Skeletal muscle satellite cell (primary cell): ENCODE data around the gene MSH4.
"Not testable (repeated sequence)": the region's sequence is repeated elsewhere in the genome, so short reads cannot be mapped to it uniquely, and the experiment has no call there.

ENCODE experiments used
- H3K27me3 ChIP-seq: 2 replicates; pipeline ENCODE4 v1.7.0; 2013; ENCODE audit warnings: low read length; ENCODE audit not compliant: control insufficient read depth, insufficient read depth
- H3K36me3 ChIP-seq: 2 replicates; pipeline ENCODE4 v1.7.0; 2013; ENCODE audit warnings: mild to moderate bottlenecking, control low read depth, low read length; ENCODE audit not compliant: insufficient read depth
- H3K4me1 ChIP-seq: 2 replicates; pipeline ENCODE4 v1.7.0; 2013; ENCODE audit warnings: low read length; ENCODE audit not compliant: control insufficient read depth, insufficient read depth
- H3K4me2 ChIP-seq: 2 replicates; pipeline ENCODE4 v1.7.0; 2013; ENCODE audit warnings: mild to moderate bottlenecking, low read length
- H3K4me3 ChIP-seq: 2 replicates; pipeline ENCODE4 v1.7.0; 2013; ENCODE audit warnings: low read length
- H3K9ac ChIP-seq: 2 replicates; pipeline ENCODE4 v1.7.0; 2013; ENCODE audit warnings: mild to moderate bottlenecking, low read depth, low read length, moderate library complexity
- H3K9me3 ChIP-seq: replicated peaks from 2 replicates; pipeline ENCODE4 v1.7.0; 2013; ENCODE audit warnings: mild to moderate bottlenecking, control low read depth, low read length

MSH4 gene

DNA sequence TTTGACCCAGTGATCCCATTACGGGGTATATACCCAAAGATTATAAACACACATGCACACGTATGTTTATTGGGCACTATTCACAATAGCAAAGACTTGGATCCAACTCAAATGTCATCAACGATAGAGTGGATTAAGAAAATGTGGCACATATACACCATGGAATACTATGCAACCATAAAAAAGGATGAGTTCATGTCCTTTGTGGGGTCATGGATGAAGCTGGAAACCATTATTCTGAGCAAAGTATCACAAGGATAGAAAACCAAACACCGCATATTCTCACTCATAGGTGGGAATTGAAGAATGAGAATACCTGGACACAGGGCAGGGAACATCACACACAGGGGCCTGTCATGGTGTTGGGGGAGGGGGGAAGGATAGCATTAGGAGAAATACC lies 12.8 kb upstream of the MSH4 start:
- not testable (repeated sequence) for H3K4me1 ChIP-seq, H3K4me2 ChIP-seq, H3K9ac ChIP-seq, H3K4me3 ChIP-seq, H3K9me3 ChIP-seq, H3K27me3 ChIP-seq
- H3K36me3 ChIP-seq, result peaks cover 16% of the 10 kb centered on the region

DNA sequence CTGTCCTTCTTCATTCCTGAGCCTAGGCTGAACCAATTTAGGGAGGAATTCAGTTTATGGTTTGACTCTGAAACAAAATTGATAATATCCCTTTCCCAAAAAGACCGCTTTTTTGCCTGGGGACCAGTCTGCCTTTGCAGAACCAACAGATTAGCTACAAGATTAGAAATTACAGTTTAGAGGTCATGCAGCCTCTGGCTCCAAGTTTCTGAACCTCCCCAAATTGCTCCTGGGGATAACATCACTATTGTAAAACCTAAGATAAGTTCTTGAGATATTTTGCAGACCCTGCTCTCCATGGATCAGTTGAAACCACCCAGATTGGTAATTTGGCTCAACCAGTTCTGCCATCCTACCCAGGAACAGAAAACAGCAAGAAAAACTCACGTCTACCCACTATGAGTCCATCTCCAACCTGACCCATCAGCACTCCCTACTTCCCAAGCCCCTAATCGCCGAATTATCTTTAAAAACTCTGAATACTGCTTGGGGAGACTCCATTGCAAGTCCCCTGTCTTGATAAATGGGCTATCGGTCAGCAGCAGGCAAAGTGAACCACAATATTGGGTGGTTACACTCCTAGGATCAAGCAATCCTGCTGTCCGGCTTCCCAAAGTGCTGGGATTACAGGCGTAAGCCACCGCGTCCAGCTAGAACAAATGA lies 11.2 kb upstream of the MSH4 start:
- peaks cover 11% of the 10 kb centered on the region for H3K4me1 ChIP-seq
- peak overlapping the region; percentile 96 for H3K9ac ChIP-seq
- peak overlapping the region; percentile 86 for H3K4me3 ChIP-seq
- no peaks in the 10 kb centered on the region for H3K27me3 ChIP-seq
- H3K4me2 ChIP-seq, result peak overlapping the region; percentile 91
- H3K9me3 ChIP-seq, result no peaks in the 10 kb centered on the region
- H3K36me3 ChIP-seq, result peaks cover 31% of the 10 kb centered on the region

GRCh38 chr1:75785983-75786853 lies 10.5 kb upstream of the MSH4 start, which contains the start of gene RABGGTB:
TSS of gene RABGGTB (plus strand) at chr1:75786256. CDS start at chr1:75786272, 16 bp downstream.
- Histone ChIP-seq H3K27me3 (no peaks in the 10 kb centered on the region), H3K4me3 (peak within 1 kb of the TSS; percentile 86), H3K4me1 (peaks cover 19% of the 10 kb centered on the region), H3K9ac (peak within 1 kb of the TSS; percentile 96), H3K4me2 (peak within 1 kb of the TSS; percentile 91), H3K9me3 (no peaks in the 10 kb centered on the region), H3K36me3 (peaks cover 39% of the 10 kb centered on the region)

- peak overlapping the region; percentile 91 for H3K4me2 ChIP-seq
- H3K9me3 ChIP-seq, result no peaks in the 10 kb centered on the region
- H3K4me1 ChIP-seq, result peaks cover 19% of the 10 kb centered on the region
- H3K27me3 ChIP-seq, result no peaks in the 10 kb centered on the region
- H3K9ac ChIP-seq, result peak overlapping the region; percentile 96
- H3K36me3 ChIP-seq, result peaks cover 47% of the 10 kb centered on the region
- peak overlapping the region; percentile 86 for H3K4me3 ChIP-seq
These were observed 9.7 kb upstream of the MSH4 start for GRCh38 chr1:75786901-75787493.

- H3K9ac ChIP-seq, result peak overlapping the region; percentile 96
- H3K4me1 ChIP-seq, result peaks cover 19% of the 10 kb centered on the region
- peak overlapping the region; percentile 91 for H3K4me2 ChIP-seq
- peak overlapping the region; percentile 86 for H3K4me3 ChIP-seq
- no peaks in the 10 kb centered on the region for H3K9me3 ChIP-seq
- no peaks in the 10 kb centered on the region for H3K27me3 ChIP-seq
- peaks cover 52% of the 10 kb centered on the region for H3K36me3 ChIP-seq
These were observed 9.2 kb upstream of the MSH4 start for GRCh38 chr1:75787524-75787923.

- H3K36me3 ChIP-seq, result peaks cover 77% of the 10 kb centered on the region
- peak overlapping the region; percentile 91 for H3K4me2 ChIP-seq
- H3K4me1 ChIP-seq, result peaks cover 19% of the 10 kb centered on the region
- H3K9me3 ChIP-seq, result no peaks in the 10 kb centered on the region
- H3K27me3 ChIP-seq, result no peaks in the 10 kb centered on the region
- peak overlapping the region; percentile 18 for H3K4me3 ChIP-seq
- H3K9ac ChIP-seq, result no peak overlapping the region
These were observed 6.7 kb upstream of the MSH4 start for GRCh38 chr1:75789988-75790387.

DNA sequence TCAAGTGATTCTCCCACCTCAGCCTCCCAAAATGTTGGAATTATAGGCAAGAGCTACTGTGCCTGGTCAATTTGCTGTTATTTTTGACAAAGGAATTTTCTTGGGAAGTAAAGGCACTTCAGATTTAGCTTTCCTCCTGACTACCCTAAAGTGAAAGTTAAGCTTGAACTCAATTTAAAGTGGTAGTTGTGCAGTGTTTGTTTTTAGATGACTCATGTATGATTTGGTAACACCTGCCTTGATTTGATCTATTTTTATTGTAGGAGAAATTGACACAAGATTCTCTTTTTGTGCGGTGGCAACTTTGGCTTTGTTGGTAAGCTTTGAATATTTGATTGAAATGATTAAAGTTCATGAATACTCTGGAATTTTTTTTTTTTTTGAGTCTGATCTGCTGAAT lies 5.7 kb upstream of the MSH4 start:
- peaks cover 19% of the 10 kb centered on the region for H3K4me1 ChIP-seq
- peak overlapping the region; percentile 91 for H3K4me2 ChIP-seq
- H3K4me3 ChIP-seq, result peak overlapping the region; percentile 36
- no peaks in the 10 kb centered on the region for H3K27me3 ChIP-seq
- H3K9me3 ChIP-seq, result no peaks in the 10 kb centered on the region
- H3K9ac ChIP-seq, result peak overlapping the region; percentile 26
- H3K36me3 ChIP-seq, result peaks cover 87% of the 10 kb centered on the region

DNA sequence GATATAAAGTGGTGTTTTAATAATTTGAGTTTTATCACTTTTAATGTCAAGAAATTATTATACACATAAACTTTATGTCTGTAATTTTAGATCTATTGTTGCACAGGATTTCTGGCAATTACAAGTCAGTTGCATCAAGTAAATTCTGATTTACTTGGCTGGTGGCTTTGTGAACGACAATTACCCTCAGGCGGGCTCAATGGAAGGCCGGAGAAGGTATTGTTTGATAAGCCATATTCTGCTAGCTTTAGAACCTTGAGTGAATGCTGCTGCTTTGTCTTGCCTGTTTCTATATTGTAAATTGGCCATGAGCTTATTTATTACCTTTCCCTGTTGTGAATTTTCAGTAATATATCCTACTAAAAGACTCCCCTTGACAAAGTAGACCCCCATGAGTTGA lies 4.6 kb upstream of the MSH4 start:
- peaks cover 95% of the 10 kb centered on the region for H3K36me3 ChIP-seq
- H3K27me3 ChIP-seq, result no peaks in the 10 kb centered on the region

GRCh38 chr1:75794382-75794781 lies 2.3 kb upstream of the MSH4 start:
- H3K4me2 ChIP-seq, result no peak overlapping the region
- H3K36me3 ChIP-seq, result peaks cover 85% of the 10 kb centered on the region
- no peak overlapping the region for H3K4me3 ChIP-seq
- H3K4me1 ChIP-seq, result peaks cover 13% of the 10 kb centered on the region
- H3K27me3 ChIP-seq, result no peaks in the 10 kb centered on the region
- no peak overlapping the region for H3K9ac ChIP-seq
- no peaks in the 10 kb centered on the region for H3K9me3 ChIP-seq

More for the DNA sequence above, 4.6 kb upstream of the MSH4 start:
- H3K9ac ChIP-seq, result no peak overlapping the region
- no peak overlapping the region for H3K4me2 ChIP-seq
- H3K4me1 ChIP-seq, result peaks cover 19% of the 10 kb centered on the region
- no peak overlapping the region for H3K4me3 ChIP-seq
- no peaks in the 10 kb centered on the region for H3K9me3 ChIP-seq

DNA sequence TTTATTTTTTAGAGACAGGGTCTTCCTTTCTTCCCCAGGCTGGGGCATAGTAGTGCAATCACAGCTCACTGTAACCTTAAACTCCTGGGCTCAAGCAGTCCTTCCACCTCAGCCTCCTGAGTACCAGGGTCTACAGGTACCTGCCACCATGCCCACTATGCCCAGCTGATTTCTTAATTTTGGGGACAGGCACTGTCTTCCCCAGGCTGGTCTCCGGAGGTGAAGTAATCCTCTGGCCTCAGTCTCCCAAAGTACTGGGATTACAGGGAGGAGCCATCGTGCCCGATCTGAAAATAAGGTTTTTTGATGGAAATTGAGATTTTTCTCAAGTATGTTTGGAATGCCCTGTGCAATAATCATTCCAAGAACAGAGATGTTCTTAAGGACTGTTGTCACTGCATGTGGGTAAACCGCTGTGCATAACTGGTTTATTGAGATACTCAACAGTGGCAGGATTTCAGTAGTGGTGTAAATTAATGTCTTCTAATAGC lies 934 bp upstream of the MSH4 start:
- H3K9ac ChIP-seq, result no peak overlapping the region
- no peak overlapping the region for H3K4me3 ChIP-seq
- no peak overlapping the region for H3K4me2 ChIP-seq
- H3K4me1 ChIP-seq, result peaks cover 4% of the 10 kb centered on the region
- H3K36me3 ChIP-seq, result peaks cover 72% of the 10 kb centered on the region
- H3K27me3 ChIP-seq, result no peaks in the 10 kb centered on the region
- no peaks in the 10 kb centered on the region for H3K9me3 ChIP-seq

DNA sequence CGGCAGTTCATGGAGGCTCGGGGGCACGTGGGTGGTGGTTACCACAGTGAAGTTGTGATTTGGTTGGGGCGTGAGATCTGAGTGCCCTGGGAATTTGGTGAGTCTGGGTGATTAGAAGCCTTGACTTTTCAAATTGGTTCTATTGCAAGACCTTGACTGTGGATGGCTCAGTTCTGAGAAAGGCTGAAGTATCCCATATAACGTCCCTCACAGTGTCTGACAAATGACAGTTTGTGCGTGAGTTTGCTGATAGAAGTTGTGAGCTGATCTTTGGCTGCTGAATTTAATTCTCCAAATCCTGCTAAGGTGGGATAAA lies 549 bp downstream of the MSH4 start:
- peaks cover 57% of the 10 kb centered on the region for H3K36me3 ChIP-seq
- H3K4me1 ChIP-seq, result no peaks in the 10 kb centered on the region
- H3K4me2 ChIP-seq, result no peak overlapping the region
- no peaks in the 10 kb centered on the region for H3K27me3 ChIP-seq
- H3K4me3 ChIP-seq, result no peak overlapping the region
- no peak overlapping the region for H3K9ac ChIP-seq
- no peaks in the 10 kb centered on the region for H3K9me3 ChIP-seq
